ENCODE measurements around the gene GIT2.

GRCh38 chr12:109972821-109973220 is 23.3 kb downstream of the GIT2 start:
- TF ChIP-seq POLR2A (IDR thresholded peaks at IDR 0.05; ENCODE audit: low read depth, low read length): no peak
- TF ChIP-seq TAF1 (IDR thresholded peaks at IDR 0.05; ENCODE audit: borderline replicate concordance, low read depth, low read length): no peak
- TF ChIP-seq POLR2AphosphoS5 (IDR thresholded peaks at IDR 0.05; ENCODE audit: low read depth, low read length): no peak
